Vagina (tissue), 2 donors: ENCODE data around the gene ISG20. TPM values are rescaled to one million over a fixed set of nuclear protein-coding genes. Genes with fewer than 3 reads are reported as not detected.

Experiments
- DNase-seq, 2 donors: peaks; one replicate each; pipeline ENCODE4 v3.0.0-alpha.2; 2017; ENCODE audit errors: extremely low spot score in 2 of 2
- H3K27ac ChIP-seq: fragments of 200-600 bp; sonication (generic); one replicate; pipeline ENCODE4 v1.5.1; 2019
- H3K27me3 ChIP-seq: fragments of 200-600 bp; sonication (generic); one replicate; pipeline ENCODE4 v1.5.1; 2019
- H3K36me3 ChIP-seq, 2 donors: fragments of 200-600 bp; sonication (generic); one replicate each; pipeline ENCODE4 v1.5.1; 2017 to 2019
- H3K4me1 ChIP-seq: fragments of 200-600 bp; sonication (generic); one replicate; pipeline ENCODE4 v1.5.1; 2019
- H3K4me3 ChIP-seq, 2 donors: fragments of 200-600 bp; sonication (generic); 1 replicate in 1 of 2; 2 replicates in 1 of 2; pipeline ENCODE4 v1.5.1; 2016 to 2019
- H3K9me3 ChIP-seq: fragments of 200-600 bp; sonication (generic); one replicate; pipeline ENCODE4 v1.5.1; 2019
- POLR2A ChIP-seq, 2 donors: fragments of 450-650 bp; IDR thresholded peaks; one replicate each; pipeline ENCODE4 v1.6.1; 2017; ENCODE audit warnings: antibody characterized with exemption in 2 of 2, mild to moderate bottlenecking in 2 of 2, moderate library complexity in 2 of 2
- POLR2AphosphoS5 ChIP-seq, 2 donors: sonication (generic); formaldehyde crosslinking; IDR thresholded peaks; one replicate each; pipeline ENCODE4 v1.9.0; 2017; ENCODE audit warnings: antibody characterized with exemption in 2 of 2, mild to moderate bottlenecking in 2 of 2, low read depth in 1 of 2; ENCODE audit not compliant: insufficient read depth in 1 of 2
- intact Hi-C: fragments of 100-400 bp; cut with DNase I; formaldehyde crosslinking; loops from one replicate; pipeline ENCODE4 v1.15.1; 2023
- total RNA-seq: library from RNA; depleted of rRNA; stranded (reverse); fragments of >200 nt; gene quantifications from one replicate; pipeline ENCODE4 v1.2.3, GENCODE V29; 2016
- TF ChIP-seq, protein P1 (sequence below), 3 experiments: fragments of 450-650 bp in 2 of 3; fragments of 200-600 bp in 1 of 3; sonication (generic) in 1 of 3; IDR thresholded peaks; one replicate each; pipeline ENCODE4 v1.5.1; 2017 to 2019; ENCODE audit warnings: antibody characterized with exemption in 3 of 3, mild to moderate bottlenecking in 2 of 3, moderate library complexity in 2 of 3

The ISG20 gene
- total RNA-seq, 1 donor from 2014 or later, result 15.7 TPM

GRCh38 chr15:88621789-88622604, 16.8 kb upstream of the ISG20 start:
- Histone ChIP-seq H3K36me3 (peaks cover 0 to 12% of the 10 kb centered on the region in 2 donors), H3K27ac (peak overlapping the region; percentile 82), H3K4me3 (peak overlapping the region; percentile 86 to 96), H3K27me3 (no peaks in the 10 kb centered on the region), H3K4me1 (peaks cover 60% of the 10 kb centered on the region), H3K9me3 (no peaks in the 10 kb centered on the region)
- no peak for DNase-seq
- intact Hi-C loops, result no loop called here
- TF ChIP-seq, protein P1, sequence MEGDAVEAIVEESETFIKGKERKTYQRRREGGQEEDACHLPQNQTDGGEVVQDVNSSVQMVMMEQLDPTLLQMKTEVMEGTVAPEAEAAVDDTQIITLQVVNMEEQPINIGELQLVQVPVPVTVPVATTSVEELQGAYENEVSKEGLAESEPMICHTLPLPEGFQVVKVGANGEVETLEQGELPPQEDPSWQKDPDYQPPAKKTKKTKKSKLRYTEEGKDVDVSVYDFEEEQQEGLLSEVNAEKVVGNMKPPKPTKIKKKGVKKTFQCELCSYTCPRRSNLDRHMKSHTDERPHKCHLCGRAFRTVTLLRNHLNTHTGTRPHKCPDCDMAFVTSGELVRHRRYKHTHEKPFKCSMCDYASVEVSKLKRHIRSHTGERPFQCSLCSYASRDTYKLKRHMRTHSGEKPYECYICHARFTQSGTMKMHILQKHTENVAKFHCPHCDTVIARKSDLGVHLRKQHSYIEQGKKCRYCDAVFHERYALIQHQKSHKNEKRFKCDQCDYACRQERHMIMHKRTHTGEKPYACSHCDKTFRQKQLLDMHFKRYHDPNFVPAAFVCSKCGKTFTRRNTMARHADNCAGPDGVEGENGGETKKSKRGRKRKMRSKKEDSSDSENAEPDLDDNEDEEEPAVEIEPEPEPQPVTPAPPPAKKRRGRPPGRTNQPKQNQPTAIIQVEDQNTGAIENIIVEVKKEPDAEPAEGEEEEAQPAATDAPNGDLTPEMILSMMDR (IDR thresholded peaks at IDR 0.05), result no peak
- TF ChIP-seq POLR2AphosphoS5 (IDR thresholded peaks at IDR 0.05; ENCODE audit: insufficient read depth in 1 of 2, low read depth in 1 of 2), result no peak
- TF ChIP-seq POLR2A (IDR thresholded peaks at IDR 0.05), result no peak

GRCh38 chr15:88622605-88622975, 16.2 kb upstream of the ISG20 start:
- peaks cover 0 to 14% of the 10 kb centered on the region in 2 donors for H3K36me3 ChIP-seq
- peak overlapping the region; percentile 86 to 96 for H3K4me3 ChIP-seq

DNA sequence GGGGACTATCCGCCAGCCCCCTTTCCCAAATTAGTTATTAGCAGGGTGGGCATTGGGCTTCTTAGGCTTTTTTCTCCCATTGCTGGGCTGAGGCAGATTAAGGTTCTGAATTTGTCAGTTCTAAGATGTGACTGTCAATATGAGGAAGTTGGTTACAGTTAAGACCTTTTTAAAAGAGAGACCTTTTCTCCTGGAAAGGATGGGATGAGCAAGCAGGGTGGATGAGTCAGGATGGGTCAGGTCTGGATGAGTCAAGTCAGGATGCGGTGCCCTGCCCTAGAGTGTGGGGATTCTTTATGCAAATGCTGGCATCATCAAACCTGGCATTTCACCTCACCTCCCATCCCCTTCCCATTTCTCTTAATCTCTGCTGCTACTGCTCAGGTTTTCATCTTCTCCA, 15.8 kb upstream of the ISG20 start:
- Histone ChIP-seq H3K4me1 (peaks cover 60% of the 10 kb centered on the region), H3K27me3 (no peaks in the 10 kb centered on the region), H3K4me3 (peak overlapping the region in 1 of 2 donors; percentile 86), H3K27ac (peak overlapping the region; percentile 82), H3K36me3 (peaks cover 0 to 19% of the 10 kb centered on the region in 2 donors), H3K9me3 (no peaks in the 10 kb centered on the region)
- intact Hi-C loops, result no loop called here
- no peak for DNase-seq
- TF ChIP-seq POLR2AphosphoS5 (IDR thresholded peaks at IDR 0.05; ENCODE audit: insufficient read depth in 1 of 2, low read depth in 1 of 2) (peak in 1 of 2 donors; percentile 34), POLR2A (IDR thresholded peaks at IDR 0.05) (no peak)
- TF ChIP-seq, protein P1 (IDR thresholded peaks at IDR 0.05), result no peak

More at GRCh38 chr15:88622605-88622975, 16.2 kb upstream of the ISG20 start:
- H3K4me1 ChIP-seq, result peaks cover 60% of the 10 kb centered on the region
- peak overlapping the region; percentile 82 for H3K27ac ChIP-seq
- TF ChIP-seq, protein P1 (IDR thresholded peaks at IDR 0.05), result no peak
- TF ChIP-seq POLR2A (IDR thresholded peaks at IDR 0.05), result no peak
- no peak for TF ChIP-seq POLR2AphosphoS5 (IDR thresholded peaks at IDR 0.05; ENCODE audit: insufficient read depth in 1 of 2, low read depth in 1 of 2)
- no peaks in the 10 kb centered on the region for H3K9me3 ChIP-seq
- H3K27me3 ChIP-seq, result no peaks in the 10 kb centered on the region
- DNase-seq, result no peak
- intact Hi-C loops, result no loop called here

DNA sequence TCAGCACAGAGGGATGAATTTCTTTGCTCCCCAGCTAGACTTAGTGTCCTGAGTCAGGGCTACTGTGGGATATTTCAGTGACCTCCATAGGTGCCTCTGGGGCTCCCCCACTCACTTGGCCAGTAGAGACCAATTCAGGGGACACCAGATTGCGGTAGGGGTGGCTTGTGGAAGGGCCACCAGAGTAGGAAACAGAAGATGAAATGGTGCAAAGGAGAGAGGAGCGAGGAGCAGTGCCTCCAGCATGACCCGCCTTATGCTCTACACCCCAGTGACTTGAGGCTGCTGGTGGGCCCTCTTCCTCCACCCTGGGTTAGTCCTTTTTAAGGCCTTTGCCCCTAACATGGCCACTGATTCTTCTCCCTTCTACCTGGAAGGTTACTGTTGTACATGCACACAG, 15.2 kb upstream of the ISG20 start:
- H3K4me3 ChIP-seq, result peak overlapping the region in 1 of 2 donors; percentile 6
- intact Hi-C loops, result no loop called here
- no peaks in the 10 kb centered on the region for H3K9me3 ChIP-seq
- peak overlapping the region; percentile 82 for H3K27ac ChIP-seq
- no peak for DNase-seq
- peaks cover 0 to 24% of the 10 kb centered on the region in 2 donors for H3K36me3 ChIP-seq
- TF ChIP-seq POLR2A (IDR thresholded peaks at IDR 0.05) (no peak), POLR2AphosphoS5 (IDR thresholded peaks at IDR 0.05; ENCODE audit: insufficient read depth in 1 of 2, low read depth in 1 of 2) (no peak)
- TF ChIP-seq, protein P1 (IDR thresholded peaks at IDR 0.05), result no peak
- H3K4me1 ChIP-seq, result peaks cover 60% of the 10 kb centered on the region
- no peaks in the 10 kb centered on the region for H3K27me3 ChIP-seq
